ENCODE data around the gene EIF2S1.

Gene EIF2S1

GRCh38 chr14:67387195-67387594 lies 27.1 kb downstream of the EIF2S1 start:
- H3K4me3 ChIP-seq (ENCODE audit: low read length) = no peak overlapping the region
- no peaks in the 10 kb centered on the region for H3K4me1 ChIP-seq (ENCODE audit: insufficient read depth, low read length)
- H3K27me3 ChIP-seq (ENCODE audit: insufficient read depth, low read length) = no peaks in the 10 kb centered on the region
- peaks cover 40% of the 10 kb centered on the region for H3K36me3 ChIP-seq (ENCODE audit: insufficient read depth, low read length)
- no peak overlapping the region for H2AFZ ChIP-seq (ENCODE audit: low read depth, low read length)
- H3K9me3 ChIP-seq (ENCODE audit: low read length) = no peaks in the 10 kb centered on the region

DNA sequence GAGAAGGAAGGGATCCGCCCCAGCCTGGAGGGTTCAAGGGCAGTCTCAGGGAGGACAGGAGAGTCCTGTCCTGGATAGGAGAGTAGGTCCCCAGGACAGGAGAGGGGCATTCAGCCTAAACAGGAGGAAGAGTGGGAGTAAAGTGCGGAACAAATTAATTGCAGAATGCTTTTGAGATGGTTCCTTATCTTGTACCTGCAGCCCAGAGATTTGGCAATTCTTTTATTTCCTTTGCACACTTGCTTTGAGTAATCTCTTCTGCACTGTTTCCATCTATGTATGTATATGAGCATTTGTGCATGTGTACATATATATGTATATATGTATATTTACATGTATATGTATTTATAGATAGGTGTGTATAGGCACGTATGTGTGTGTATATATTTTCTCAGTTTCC lies 29.1 kb downstream of the EIF2S1 start:
- H2AFZ ChIP-seq (ENCODE audit: low read depth, low read length) = no peak overlapping the region
- H3K4me1 ChIP-seq (ENCODE audit: insufficient read depth, low read length) = no peaks in the 10 kb centered on the region
- no peak overlapping the region for H3K4me3 ChIP-seq (ENCODE audit: low read length)
- H3K9me3 ChIP-seq (ENCODE audit: low read length) = no peaks in the 10 kb centered on the region
- H3K36me3 ChIP-seq (ENCODE audit: insufficient read depth, low read length) = peaks cover 21% of the 10 kb centered on the region
- H3K27me3 ChIP-seq (ENCODE audit: insufficient read depth, low read length) = no peaks in the 10 kb centered on the region

DNA sequence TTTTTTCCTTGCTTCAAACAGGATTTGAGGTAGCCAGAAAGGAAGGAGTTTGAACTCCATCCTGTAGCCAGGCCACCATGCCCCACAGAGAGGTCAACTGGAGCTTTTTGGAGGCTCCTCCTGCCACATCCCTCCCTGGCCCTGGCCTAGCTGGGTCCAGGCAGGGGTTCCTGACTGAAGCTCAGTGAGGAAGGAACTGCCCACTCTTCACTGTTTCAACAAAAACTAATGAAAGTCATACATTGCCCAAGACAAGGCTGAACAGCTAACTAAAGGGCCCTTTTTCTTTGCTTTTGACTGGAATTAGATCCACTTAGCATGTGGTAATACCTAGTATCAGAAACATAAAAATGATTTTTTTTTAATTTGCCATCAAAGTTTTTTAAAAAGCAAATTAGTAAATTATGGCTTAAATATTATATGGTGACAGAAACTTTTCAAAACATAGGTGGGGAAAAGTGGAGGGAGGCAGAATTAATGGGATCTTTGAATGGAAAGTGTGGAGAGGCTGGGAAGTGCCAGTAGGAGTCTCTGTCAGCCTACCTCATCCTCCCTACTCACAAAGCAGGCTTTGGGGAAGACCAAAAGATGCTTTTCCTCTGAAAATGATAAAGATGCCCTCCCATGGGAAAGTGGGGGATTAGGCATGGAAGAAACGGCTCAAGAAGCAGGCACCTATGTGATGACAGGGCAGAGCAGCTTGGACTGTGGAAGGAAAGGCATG lies 29.8 kb downstream of the EIF2S1 start:
- peaks cover 14% of the 10 kb centered on the region for H3K36me3 ChIP-seq (ENCODE audit: insufficient read depth, low read length)

DNA sequence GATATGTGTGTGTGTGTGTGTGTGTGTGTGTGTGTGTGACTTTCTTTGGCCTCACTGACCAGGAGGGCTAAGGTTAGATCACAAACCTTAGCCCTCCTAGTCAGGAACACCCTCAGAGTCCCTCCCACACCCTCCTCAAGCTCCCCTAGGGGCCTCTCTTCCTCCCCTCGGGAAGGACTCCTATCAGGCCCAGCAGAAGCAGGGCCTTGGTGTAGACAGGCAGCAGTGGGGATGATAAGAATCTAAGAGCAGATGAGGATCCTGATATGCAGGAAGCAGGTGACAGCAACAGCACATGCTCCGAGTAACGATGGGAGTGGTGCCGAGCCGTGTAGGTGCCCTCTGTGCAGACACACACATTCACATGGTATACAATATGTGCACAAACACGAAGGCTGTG lies 31.1 kb downstream of the EIF2S1 start:
- peaks cover 4% of the 10 kb centered on the region for H3K36me3 ChIP-seq (ENCODE audit: insufficient read depth, low read length)
- no peaks in the 10 kb centered on the region for H3K4me1 ChIP-seq (ENCODE audit: insufficient read depth, low read length)
- H3K9me3 ChIP-seq (ENCODE audit: low read length) = no peaks in the 10 kb centered on the region
- H3K4me3 ChIP-seq (ENCODE audit: low read length) = no peak overlapping the region
- no peaks in the 10 kb centered on the region for H3K27me3 ChIP-seq (ENCODE audit: insufficient read depth, low read length)
- no peak overlapping the region for H2AFZ ChIP-seq (ENCODE audit: low read depth, low read length)

More for the DNA sequence above, 29.8 kb downstream of the EIF2S1 start:
- Histone ChIP-seq H3K27me3 (ENCODE audit: insufficient read depth, low read length) (no peaks in the 10 kb centered on the region), H3K4me3 (ENCODE audit: low read length) (no peak overlapping the region), H3K9me3 (ENCODE audit: low read length) (no peaks in the 10 kb centered on the region), H2AFZ (ENCODE audit: low read depth, low read length) (no peak overlapping the region), H3K4me1 (ENCODE audit: insufficient read depth, low read length) (no peaks in the 10 kb centered on the region)

DNA sequence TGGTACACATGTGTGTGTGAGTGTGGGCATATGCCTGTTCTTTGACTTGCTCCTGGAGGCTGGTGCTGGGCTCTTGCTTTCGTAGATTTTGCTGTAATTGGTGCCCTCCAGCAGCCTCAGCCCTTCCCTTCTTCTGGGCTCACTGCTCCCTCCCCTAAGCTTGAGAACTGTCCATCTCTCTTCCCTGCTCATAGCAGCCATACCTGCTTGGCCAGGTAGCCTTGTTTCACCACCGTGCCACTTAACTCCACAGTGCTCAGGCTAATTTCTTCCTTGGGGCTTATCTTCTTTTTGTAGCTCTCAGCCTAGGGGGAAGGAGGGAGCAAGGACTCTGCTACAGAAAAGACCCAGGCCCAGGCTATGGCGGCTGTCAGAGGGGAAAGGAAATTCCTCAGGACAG lies 32.0 kb downstream of the EIF2S1 start:
- Histone ChIP-seq H3K27me3 (ENCODE audit: insufficient read depth, low read length) (no peaks in the 10 kb centered on the region), H3K9me3 (ENCODE audit: low read length) (no peaks in the 10 kb centered on the region), H2AFZ (ENCODE audit: low read depth, low read length) (no peak overlapping the region), H3K4me1 (ENCODE audit: insufficient read depth, low read length) (no peaks in the 10 kb centered on the region), H3K36me3 (ENCODE audit: insufficient read depth, low read length) (peaks cover under 1% of the 10 kb centered on the region), H3K4me3 (ENCODE audit: low read length) (no peak overlapping the region)

DNA sequence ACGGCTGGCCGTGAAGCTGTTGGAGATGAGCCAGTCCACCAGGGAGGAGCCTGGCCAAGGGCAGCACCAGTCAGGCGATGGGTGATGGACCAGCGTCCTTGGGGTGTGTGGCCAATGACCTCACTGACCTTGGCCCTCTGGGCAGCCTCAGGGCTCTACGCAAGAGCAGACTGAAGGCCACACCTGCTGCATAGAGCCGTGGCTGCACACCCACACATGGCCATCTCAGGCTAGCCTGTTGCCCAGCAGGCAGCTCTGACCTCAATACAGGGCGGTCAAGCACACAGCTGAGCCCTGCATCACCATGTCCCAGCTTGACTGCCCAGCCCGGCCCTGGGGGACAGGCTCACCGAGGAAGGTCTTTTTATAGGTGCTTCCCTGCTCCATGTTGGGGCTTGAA lies 32.7 kb downstream of the EIF2S1 start:
- H2AFZ ChIP-seq (ENCODE audit: low read depth, low read length) = no peak overlapping the region
- H3K36me3 ChIP-seq (ENCODE audit: insufficient read depth, low read length) = no peaks in the 10 kb centered on the region
- H3K9me3 ChIP-seq (ENCODE audit: low read length) = no peaks in the 10 kb centered on the region
- no peaks in the 10 kb centered on the region for H3K27me3 ChIP-seq (ENCODE audit: insufficient read depth, low read length)
- no peaks in the 10 kb centered on the region for H3K4me1 ChIP-seq (ENCODE audit: insufficient read depth, low read length)
- no peak overlapping the region for H3K4me3 ChIP-seq (ENCODE audit: low read length)

GRCh38 chr14:67393689-67394088 lies 33.6 kb downstream of the EIF2S1 start:
- Histone ChIP-seq H3K4me3 (ENCODE audit: low read length) (no peak overlapping the region), H3K9me3 (ENCODE audit: low read length) (no peaks in the 10 kb centered on the region), H2AFZ (ENCODE audit: low read depth, low read length) (no peak overlapping the region), H3K27me3 (ENCODE audit: insufficient read depth, low read length) (no peaks in the 10 kb centered on the region), H3K36me3 (ENCODE audit: insufficient read depth, low read length) (no peaks in the 10 kb centered on the region), H3K4me1 (ENCODE audit: insufficient read depth, low read length) (no peaks in the 10 kb centered on the region)

GRCh38 chr14:67395086-67395875 lies 35.2 kb downstream of the EIF2S1 start:
- no peaks in the 10 kb centered on the region for H3K9me3 ChIP-seq (ENCODE audit: low read length)

DNA sequence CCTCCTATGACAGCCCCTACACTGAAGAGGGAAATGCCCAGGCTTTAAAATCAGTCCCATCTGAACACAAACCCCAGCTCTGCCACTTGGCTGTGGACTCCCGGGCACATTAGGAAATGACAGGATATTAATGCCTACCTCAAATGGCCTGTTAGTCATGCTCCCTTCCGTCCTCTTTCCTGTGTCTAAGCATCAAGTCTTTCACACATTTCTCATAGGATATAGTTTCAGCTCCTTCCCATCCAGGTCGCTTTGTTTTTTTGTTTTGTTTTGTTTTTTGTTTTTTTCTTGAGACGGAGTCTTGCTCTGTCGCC lies 35.7 kb downstream of the EIF2S1 start:
- no peaks in the 10 kb centered on the region for H3K27me3 ChIP-seq (ENCODE audit: insufficient read depth, low read length)
- H3K4me3 ChIP-seq (ENCODE audit: low read length) = no peak overlapping the region
- H3K9me3 ChIP-seq (ENCODE audit: low read length) = no peaks in the 10 kb centered on the region
- H3K4me1 ChIP-seq (ENCODE audit: insufficient read depth, low read length) = no peaks in the 10 kb centered on the region
- no peak overlapping the region for H2AFZ ChIP-seq (ENCODE audit: low read depth, low read length)
- H3K36me3 ChIP-seq (ENCODE audit: insufficient read depth, low read length) = no peaks in the 10 kb centered on the region

More at GRCh38 chr14:67395086-67395875, 35.2 kb downstream of the EIF2S1 start:
- Histone ChIP-seq H3K27me3 (ENCODE audit: insufficient read depth, low read length) (no peaks in the 10 kb centered on the region), H2AFZ (ENCODE audit: low read depth, low read length) (no peak overlapping the region), H3K4me3 (ENCODE audit: low read length) (no peak overlapping the region), H3K4me1 (ENCODE audit: insufficient read depth, low read length) (no peaks in the 10 kb centered on the region), H3K36me3 (ENCODE audit: insufficient read depth, low read length) (no peaks in the 10 kb centered on the region)

DNA sequence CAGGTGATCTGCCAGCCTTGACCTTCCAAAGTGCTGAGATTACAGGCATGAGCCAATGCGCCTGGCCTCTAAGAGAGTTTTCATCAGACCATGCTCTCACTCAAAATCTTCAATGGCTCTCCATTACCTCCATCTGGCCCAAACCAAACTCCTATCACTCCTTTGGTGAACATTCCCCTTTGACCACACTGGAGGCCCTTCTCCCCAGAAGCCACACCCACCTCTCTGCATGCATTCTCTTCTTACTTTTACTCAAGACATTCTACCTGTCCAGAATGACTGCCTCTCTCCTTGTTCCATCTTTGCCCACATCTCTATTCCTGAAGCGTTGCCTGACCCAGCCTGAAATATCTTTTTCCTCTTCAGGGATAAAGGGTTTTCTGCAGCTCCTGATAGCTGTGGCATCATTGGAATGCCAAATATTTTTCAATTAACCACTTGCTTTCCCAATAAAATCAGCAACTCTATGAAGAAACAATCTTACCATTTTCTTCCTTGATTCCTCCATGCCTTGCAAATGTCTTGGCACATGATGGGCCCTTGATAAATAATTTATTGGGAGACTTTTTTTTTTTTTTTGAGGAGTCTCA lies 36.3 kb downstream of the EIF2S1 start:
- H3K9me3 ChIP-seq (ENCODE audit: low read length) = no peaks in the 10 kb centered on the region
- H2AFZ ChIP-seq (ENCODE audit: low read depth, low read length) = no peak overlapping the region
- H3K4me1 ChIP-seq (ENCODE audit: insufficient read depth, low read length) = no peaks in the 10 kb centered on the region
- H3K36me3 ChIP-seq (ENCODE audit: insufficient read depth, low read length) = no peaks in the 10 kb centered on the region
- no peak overlapping the region for H3K4me3 ChIP-seq (ENCODE audit: low read length)
- H3K27me3 ChIP-seq (ENCODE audit: insufficient read depth, low read length) = no peaks in the 10 kb centered on the region

DNA sequence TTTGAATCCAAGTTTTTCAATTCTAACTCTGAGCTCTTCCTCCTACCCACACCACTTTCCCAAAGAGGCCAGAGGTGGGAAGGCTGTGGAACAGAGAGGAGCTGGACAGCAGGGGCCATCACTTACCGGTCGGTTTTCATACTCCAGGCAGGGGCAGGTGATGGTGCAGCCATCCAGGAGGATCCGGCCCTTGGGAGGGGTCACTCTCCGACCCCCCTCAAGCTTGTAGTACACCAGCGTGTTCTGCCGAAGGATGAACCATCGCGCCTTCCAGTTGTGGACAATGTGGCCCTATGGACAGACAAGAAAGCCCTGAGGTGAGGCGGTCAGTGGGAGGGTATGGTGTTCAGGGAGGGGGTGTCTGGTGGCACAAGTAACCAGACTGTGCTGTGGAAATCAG lies 37.4 kb downstream of the EIF2S1 start:
- Histone ChIP-seq H2AFZ (ENCODE audit: low read depth, low read length) (no peak overlapping the region), H3K36me3 (ENCODE audit: insufficient read depth, low read length) (no peaks in the 10 kb centered on the region), H3K4me1 (ENCODE audit: insufficient read depth, low read length) (no peaks in the 10 kb centered on the region)

DNA sequence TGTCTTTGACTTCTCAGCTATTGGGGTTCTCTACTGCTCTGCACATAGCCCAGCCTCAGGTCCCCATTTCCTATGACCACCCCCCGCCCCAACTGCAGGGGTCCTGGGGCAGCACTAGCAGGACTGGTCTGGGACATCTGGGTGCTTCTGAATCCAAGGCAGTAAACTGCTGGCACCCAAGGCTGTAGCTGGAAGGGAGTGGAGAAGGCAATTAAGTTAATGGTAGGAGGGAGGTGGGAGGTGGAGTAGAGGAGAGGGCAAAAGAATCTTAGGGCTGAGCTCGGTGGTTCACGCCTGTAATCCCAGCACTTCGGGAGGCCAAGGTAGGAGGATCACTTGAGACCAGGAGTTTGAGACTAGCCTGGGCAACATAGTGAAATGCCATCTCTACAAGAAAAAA lies 40.3 kb downstream of the EIF2S1 start:
- no peaks in the 10 kb centered on the region for H3K4me1 ChIP-seq (ENCODE audit: insufficient read depth, low read length)
- H3K36me3 ChIP-seq (ENCODE audit: insufficient read depth, low read length) = no peaks in the 10 kb centered on the region
- no peaks in the 10 kb centered on the region for H3K9me3 ChIP-seq (ENCODE audit: low read length)
- no peak overlapping the region for H3K4me3 ChIP-seq (ENCODE audit: low read length)
- no peaks in the 10 kb centered on the region for H3K27me3 ChIP-seq (ENCODE audit: insufficient read depth, low read length)
- no peak overlapping the region for H2AFZ ChIP-seq (ENCODE audit: low read depth, low read length)

More for the DNA sequence above, 37.4 kb downstream of the EIF2S1 start:
- Histone ChIP-seq H3K4me3 (ENCODE audit: low read length) (no peak overlapping the region), H3K27me3 (ENCODE audit: insufficient read depth, low read length) (no peaks in the 10 kb centered on the region), H3K9me3 (ENCODE audit: low read length) (no peaks in the 10 kb centered on the region)

DNA sequence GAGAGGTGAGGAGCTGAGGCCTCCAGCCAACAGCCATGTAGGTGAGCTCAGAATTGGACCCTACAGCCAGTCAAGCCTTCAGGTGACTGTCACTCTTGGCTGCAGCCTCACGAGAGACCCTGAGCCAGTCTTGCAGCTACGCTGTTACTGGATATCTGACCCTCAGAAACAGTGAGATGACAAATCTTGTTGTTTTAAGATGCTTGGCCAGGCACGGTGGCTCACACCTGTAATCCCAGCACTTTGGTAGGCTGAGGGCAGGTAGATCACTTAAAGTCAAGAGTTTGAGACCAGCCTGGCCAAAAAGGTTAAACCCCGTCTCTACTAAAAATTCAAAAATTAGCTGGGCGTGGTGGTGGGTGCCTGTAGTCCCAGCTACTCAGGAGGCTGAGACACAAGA lies 45.6 kb downstream of the EIF2S1 start:
- no peaks in the 10 kb centered on the region for H3K27me3 ChIP-seq (ENCODE audit: insufficient read depth, low read length)
- H3K9me3 ChIP-seq (ENCODE audit: low read length) = no peaks in the 10 kb centered on the region
- no peak overlapping the region for H3K4me3 ChIP-seq (ENCODE audit: low read length)
- H3K36me3 ChIP-seq (ENCODE audit: insufficient read depth, low read length) = no peaks in the 10 kb centered on the region
- no peak overlapping the region for H2AFZ ChIP-seq (ENCODE audit: low read depth, low read length)
- H3K4me1 ChIP-seq (ENCODE audit: insufficient read depth, low read length) = no peaks in the 10 kb centered on the region
